ENCODE results near the gene PEX5L. TPM values are rescaled to one million over a fixed set of nuclear protein-coding genes. Genes with fewer than 3 reads are reported as not detected.

Gene PEX5L
- total RNA-seq, 4 donors from 2014 or later, result 7.9 TPM; not detected in 3

DNA sequence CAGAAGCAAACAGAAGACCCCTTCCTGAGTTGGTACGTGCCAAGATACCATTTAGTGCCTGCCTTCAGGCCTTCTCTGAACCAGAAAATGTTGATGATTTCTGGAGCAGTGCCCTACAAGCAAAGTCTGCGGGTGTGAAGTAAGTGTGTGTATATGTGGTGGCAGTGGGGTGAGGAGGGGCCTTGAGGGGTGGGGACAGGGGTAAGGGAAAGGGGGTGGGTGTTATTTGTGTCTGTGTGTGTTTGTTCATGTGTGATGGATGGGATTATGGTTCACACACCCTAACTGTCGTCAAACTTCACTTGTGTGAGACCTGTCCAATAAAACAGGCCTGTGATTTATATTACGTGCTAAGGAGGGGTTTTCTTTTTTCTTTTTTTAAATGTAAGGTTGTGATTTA, 291.7 kb downstream of the PEX5L start:
- no peak for ATAC-seq
- Histone ChIP-seq H3K4me1 (no peaks in the 10 kb centered on the region), H3K27ac (no peak overlapping the region), H3K4me3 (no peak overlapping the region), H3K27me3 (no peaks in the 10 kb centered on the region), H3K36me3 (peaks cover 0 to 57% of the 10 kb centered on the region in 2 donors), H3K9me3 (no peaks in the 10 kb centered on the region)
- TF ChIP-seq, protein P1, sequence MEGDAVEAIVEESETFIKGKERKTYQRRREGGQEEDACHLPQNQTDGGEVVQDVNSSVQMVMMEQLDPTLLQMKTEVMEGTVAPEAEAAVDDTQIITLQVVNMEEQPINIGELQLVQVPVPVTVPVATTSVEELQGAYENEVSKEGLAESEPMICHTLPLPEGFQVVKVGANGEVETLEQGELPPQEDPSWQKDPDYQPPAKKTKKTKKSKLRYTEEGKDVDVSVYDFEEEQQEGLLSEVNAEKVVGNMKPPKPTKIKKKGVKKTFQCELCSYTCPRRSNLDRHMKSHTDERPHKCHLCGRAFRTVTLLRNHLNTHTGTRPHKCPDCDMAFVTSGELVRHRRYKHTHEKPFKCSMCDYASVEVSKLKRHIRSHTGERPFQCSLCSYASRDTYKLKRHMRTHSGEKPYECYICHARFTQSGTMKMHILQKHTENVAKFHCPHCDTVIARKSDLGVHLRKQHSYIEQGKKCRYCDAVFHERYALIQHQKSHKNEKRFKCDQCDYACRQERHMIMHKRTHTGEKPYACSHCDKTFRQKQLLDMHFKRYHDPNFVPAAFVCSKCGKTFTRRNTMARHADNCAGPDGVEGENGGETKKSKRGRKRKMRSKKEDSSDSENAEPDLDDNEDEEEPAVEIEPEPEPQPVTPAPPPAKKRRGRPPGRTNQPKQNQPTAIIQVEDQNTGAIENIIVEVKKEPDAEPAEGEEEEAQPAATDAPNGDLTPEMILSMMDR (IDR thresholded peaks at IDR 0.05), result no peak
- TF ChIP-seq POLR2AphosphoS5 (IDR thresholded peaks at IDR 0.05) (no peak), POLR2A (IDR thresholded peaks at IDR 0.05) (no peak), EP300 (IDR thresholded peaks at IDR 0.05) (no peak)
- WGBS, 2 donors (ENCODE audit: low coverage in 1 of 2), result 75 to 90% methylated on average over 3 to 4 of the region's 4 CpGs

Measured in gastroesophageal sphincter (tissue), 4 donors.